GM12878 (cell line): ENCODE data around the gene ANKHD1. TPM values are rescaled to one million over a fixed set of nuclear protein-coding genes. Genes with fewer than 3 reads are reported as not detected.

Experiments used
- ATAC-seq: fragments of 200-7000 bp; cut with Tn5 transposase; 3 replicates; pipeline ENCODE4 v1.9.1; 2020; ENCODE audit warnings: mild to moderate bottlenecking, moderate library complexity
- BruUV-seq: library from RNA; stranded (reverse); fragments of 400-500 nt; replicated peaks from 2 replicates; lab custom pipeline; 2021; lab: Mats Ljungman, UMichigan
- CTCF ChIA-PET: fragments of 300-600 bp; sonication (Branson Sonifier 250); formaldehyde crosslinking; extraction: SDS; loops from one replicate; lab custom pipeline; 2021; ENCODE audit warnings: inconsistent platforms; lab: Yijun Ruan, JAX
- POLR2A ChIA-PET: fragments of 350-600 bp; formaldehyde crosslinking; extraction: SDS; loops from one replicate; lab custom pipeline; 2021; ENCODE audit warnings: inconsistent platforms; lab: Charles Lee
- RAD21 ChIA-PET: fragments of 300-600 bp; sonication (Branson Sonifier 250); formaldehyde crosslinking; loops from one replicate; lab custom pipeline; 2023; ENCODE audit warnings: antibody characterized with exemption; ENCODE audit not compliant: unreplicated experiment; lab: Charles Lee
- SMC1A ChIA-PET: fragments of 300-600 bp; sonication (Branson Sonifier 250); formaldehyde crosslinking; loops from one replicate; lab custom pipeline; 2023; ENCODE audit not compliant: unreplicated experiment, uncharacterized antibody; lab: Charles Lee
- DNase-seq: peaks from one replicate; pipeline ENCODE4 v3.0.0-alpha.2; 2011; ENCODE audit warnings: low read depth, low spot score
- FAIRE-seq: peaks from 3 replicates; lab custom pipeline; 2011; peaks lifted over from hg19 to GRCh38; lab: Jason Lieb, UNC
- H2AFZ ChIP-seq: 2 replicates; pipeline ENCODE4 v1.6.0; 2011; ENCODE audit warnings: low read depth, low read length, control low read depth; ENCODE audit not compliant: control insufficient read depth
- H3K27ac ChIP-seq: 2 replicates; pipeline ENCODE4 v1.5.1; 2011; ENCODE audit warnings: control low read depth; ENCODE audit not compliant: control insufficient read depth, insufficient read depth
- H3K27me3 ChIP-seq, 2 experiments: replicated peaks in 1 of 2; 2 replicates each; pipeline versions ENCODE4 v1.6.0 to v1.6.1; 2011; ENCODE audit warnings: low read length in 1 of 2; ENCODE audit not compliant: control insufficient read depth in 2 of 2, insufficient read depth in 2 of 2
- H3K36me3 ChIP-seq, 2 experiments: 2 replicates each; pipeline ENCODE4 v1.5.1; 2011; ENCODE audit warnings: low read length in 1 of 2; ENCODE audit not compliant: control insufficient read depth in 2 of 2, insufficient read depth in 2 of 2
- H3K4me1 ChIP-seq: 2 replicates; pipeline ENCODE4 v1.6.1; 2011; ENCODE audit warnings: mild to moderate bottlenecking, low read length, moderate library complexity, mixed read lengths; ENCODE audit not compliant: control insufficient read depth, insufficient read depth
- H3K4me2 ChIP-seq: 2 replicates; pipeline ENCODE4 v1.6.0; 2011; ENCODE audit warnings: control low read depth; ENCODE audit not compliant: control insufficient read depth, insufficient read depth
- H3K4me3 ChIP-seq: fragments of 200-600 bp; sonication (generic); 2 replicates; pipeline ENCODE4 v1.5.1; 2016
- H3K79me2 ChIP-seq: 2 replicates; pipeline ENCODE4 v1.6.0; 2011; ENCODE audit warnings: low read length; ENCODE audit not compliant: control insufficient read depth, insufficient read depth
- H3K9ac ChIP-seq: 2 replicates; pipeline ENCODE4 v1.8.0; 2011; ENCODE audit warnings: low read length, control low read depth, mixed read lengths; ENCODE audit not compliant: control insufficient read depth, insufficient read depth
- H3K9me3 ChIP-seq: replicated peaks from 3 replicates; pipeline ENCODE4 v1.5.1; 2011; ENCODE audit warnings: mild to moderate bottlenecking, low read length; ENCODE audit not compliant: control insufficient read depth, insufficient read depth
- H4K20me1 ChIP-seq: 2 replicates; pipeline ENCODE4 v1.6.0; 2011; ENCODE audit not compliant: control insufficient read depth, insufficient read depth
- DPF2 ChIP-seq: fragments of 450-650 bp; IDR thresholded peaks from 2 replicates; pipeline ENCODE4 v1.6.1; 2017; ENCODE audit warnings: mild to moderate bottlenecking
- E2F4 ChIP-seq: IDR thresholded peaks from 2 replicates; pipeline ENCODE4 v1.6.1; 2012; ENCODE audit warnings: low read depth, low read length, improper control_type of control experiment
- HDAC6 ChIP-seq: fragments of 200-600 bp; sonication (generic); IDR thresholded peaks from one replicate; pipeline ENCODE4 v1.8.0; 2017; ENCODE audit warnings: antibody characterized with exemption; ENCODE audit not compliant: unreplicated experiment
- HDGF ChIP-seq: fragments of 450-650 bp; IDR thresholded peaks from 2 replicates; pipeline ENCODE4 v1.6.1; 2016; ENCODE audit warnings: antibody characterized with exemption
- IRF4 ChIP-seq: IDR thresholded peaks from 2 replicates; pipeline ENCODE4 v1.6.1; 2011; ENCODE audit warnings: low read depth, low read length
- KAT2A ChIP-seq: conservative IDR thresholded peaks from 2 replicates; pipeline ENCODE4 v1.6.1; 2011; ENCODE audit warnings: low read depth, low read length; ENCODE audit not compliant: control insufficient read depth
- LARP7 ChIP-seq: fragments of 450-650 bp; IDR thresholded peaks from 2 replicates; pipeline ENCODE4 v1.6.1; 2017; ENCODE audit warnings: mild to moderate bottlenecking
- NFIC ChIP-seq: IDR thresholded peaks from 2 replicates; pipeline ENCODE4 v1.6.1; 2012; ENCODE audit warnings: low read depth, mild to moderate bottlenecking, inconsistent platforms, low read length, moderate library complexity
- PAX8 ChIP-seq: fragments of 450-650 bp; IDR thresholded peaks from 2 replicates; pipeline ENCODE4 v1.6.1; 2017; ENCODE audit warnings: mild to moderate bottlenecking, moderate library complexity
- RELA ChIP-seq: fragments of 450-650 bp; IDR thresholded peaks from 2 replicates; pipeline ENCODE4 v1.8.0; 2014; ENCODE audit warnings: borderline replicate concordance; ENCODE audit not compliant: partially characterized antibody
- RELB ChIP-seq: fragments of 450-650 bp; IDR thresholded peaks from 2 replicates; pipeline ENCODE4 v1.6.1; 2017; ENCODE audit warnings: low read depth, mild to moderate bottlenecking, moderate library complexity
- RFX5 ChIP-seq: IDR thresholded peaks from 2 replicates; pipeline ENCODE4 v1.6.1; 2011; ENCODE audit warnings: low read depth, low read length, improper control_type of control experiment
- SMARCA5 ChIP-seq: fragments of 450-650 bp; IDR thresholded peaks from 2 replicates; pipeline ENCODE4 v1.6.1; 2017; ENCODE audit warnings: mild to moderate bottlenecking
- TCF7 ChIP-seq: IDR thresholded peaks from 2 replicates; pipeline ENCODE4 v1.6.1; 2014; ENCODE audit warnings: antibody characterized with exemption, borderline replicate concordance
- USF2 ChIP-seq: IDR thresholded peaks from 2 replicates; pipeline ENCODE4 v1.6.1; 2011; ENCODE audit warnings: low read depth, low read length, improper control_type of control experiment, borderline replicate concordance
- WRNIP1 ChIP-seq: IDR thresholded peaks from 2 replicates; pipeline ENCODE4 v1.6.1; 2011; ENCODE audit warnings: low read depth, low read length, improper control_type of control experiment, borderline replicate concordance
- YBX1 ChIP-seq: fragments of 450-650 bp; IDR thresholded peaks from 2 replicates; pipeline ENCODE4 v1.6.1; 2016; ENCODE audit warnings: antibody characterized with exemption
- ZNF207 ChIP-seq: fragments of 450-650 bp; IDR thresholded peaks from 2 replicates; pipeline ENCODE4 v1.6.1; 2014; ENCODE audit warnings: antibody characterized with exemption, mild to moderate bottlenecking, borderline replicate concordance
- ZNF622 ChIP-seq: fragments of 450-650 bp; IDR thresholded peaks from 2 replicates; pipeline ENCODE4 v1.6.1; 2017; ENCODE audit warnings: mild to moderate bottlenecking, inconsistent platforms
- WGBS: methylation state at CpG from one replicate; pipeline ENCODE4 v1.1.6; 2016; ENCODE audit warnings: low lambda C conversion rate; ENCODE audit not compliant: insufficient replicate concordance, insufficient coverage; ENCODE audit errors: missing lambda C conversion rate; 5-methylcytosine and 5-hydroxymethylcytosine counted together
- in situ Hi-C: fragments of 300-500 bp; cut with MboI; formaldehyde crosslinking; loops from 9 replicates; pipeline ENCODE4 v1.14.3; 2018; ENCODE audit warnings: mixed read lengths
- intact Hi-C: fragments of 100-400 bp; cut with micrococcal nuclease; formaldehyde crosslinking; loops from one replicate; pipeline ENCODE4 v1.14.2; 2022; ENCODE audit not compliant: unreplicated experiment
- polyA plus RNA-seq, 11 experiments: library from polyadenylated mRNA; depleted of rRNA in 4 of 11; unstranded in 6 of 11; stranded (reverse) in 5 of 11; fragments of >200 nt; fragmentation: Nextera tagmentation in 4 of 11; fragmentation: Illumina TruSeq in 1 of 11; extraction: Ambion mirVana in 4 of 11; extraction: Trizol in 1 of 11; gene quantifications; 1 replicate in 1 of 11; 2 replicates in 10 of 11; pipeline versions ENCODE4 v1.2.1 to v1.2.3, GENCODE V29; 2011 to 2016; ENCODE audit warnings: inconsistent platforms in 2 of 11, missing spikeins in 2 of 11, low read depth in 1 of 11
- total RNA-seq, 4 experiments: library from RNA; depleted of rRNA in 3 of 4; stranded (reverse); fragments of >200 nt in 3 of 4; fragmentation: Illumina TruSeq in 1 of 4; extraction: Trizol in 1 of 4; gene quantifications; 2 replicates each; pipeline versions ENCODE4 v1.2.1 to v1.2.3, GENCODE V29; 2013 to 2021

ANKHD1 gene
- total and polyA plus RNA-seq, 10 of the 15 experiments (the other 5 are each of a cell fraction or from before 2014, with no cell fraction given): 31.6 to 96.8 (median 74.3) TPM

GRCh38 chr5:140480310-140481014, 78.8 kb downstream of the ANKHD1 start:
- Histone ChIP-seq H3K27ac (no peak overlapping the region), H3K9me3 (no peaks in the 10 kb centered on the region), H3K36me3 (peaks cover 0 to 11% of the 10 kb centered on the region in 2 experiments; a peak in 2 of 4 replicates), H3K4me2 (no peak overlapping the region), H3K27me3 (no peaks in the 10 kb centered on the region), H4K20me1 (no peaks in the 10 kb centered on the region), H2AFZ (no peak overlapping the region), H3K4me3 (no peak overlapping the region), H3K9ac (no peak overlapping the region), H3K79me2 (no peaks in the 10 kb centered on the region), H3K4me1 (no peaks in the 10 kb centered on the region)
- WGBS: 95% methylated on average over 3 of the region's 3 CpGs
- ATAC-seq (no peak), DNase-seq (no peak), FAIRE-seq (no peak)
- in situ Hi-C loops: no loop called here
- TF ChIP-seq RELA (no peak), WRNIP1 (no peak), PAX8 (no peak), KAT2A (no peak), RELB (no peak), USF2 (no peak), SMARCA5 (no peak), ZNF622 (no peak), DPF2 (no peak), NFIC (no peak), TCF7 (no peak), HDAC6 (no peak), IRF4 (no peak), ZNF207 (no peak), E2F4 (no peak), YBX1 (no peak), HDGF (no peak), RFX5 (no peak), LARP7 (no peak)
- ChIA-PET SMC1A (no interaction called here), POLR2A (interaction anchor here (0.6 kb wide), 2 partner anchors 23 to 34 kb away, joined by 3 to 4 read pairs; no protein-coding TSS in a partner anchor), CTCF (interaction anchor here (0.7 kb wide), 1 partner anchor 1131 kb away, joined by 3 read pairs; no protein-coding TSS in a partner anchor), RAD21 (interaction anchor here (1.0 kb wide), 1 partner anchor 107 kb away, joined by 3 read pairs; no protein-coding TSS in a partner anchor)
- intact Hi-C loops: no loop called here
- no TSS peak for BruUV-seq
